HepG2 (cell line): Measurements from ENCODE around the gene SIKE1. TPM values are rescaled to one million over a fixed set of nuclear protein-coding genes. Genes with fewer than 3 reads are reported as not detected.

Experiments
- GFI1 ChIP-seq: sonication (generic); formaldehyde crosslinking; IDR thresholded peaks from 2 replicates; pipeline ENCODE4 v1.5.0; 2020; ENCODE audit warnings: missing genetic modification reagents, mild to moderate bottlenecking, borderline replicate concordance
- JDP2 ChIP-seq: sonication (generic); formaldehyde crosslinking; IDR thresholded peaks from 2 replicates; pipeline ENCODE4 v1.8.1; 2022; ENCODE audit warnings: missing genetic modification reagents, borderline replicate concordance
- KDM1A ChIP-seq: IDR thresholded peaks from 2 replicates; pipeline ENCODE4 v1.6.1; 2016; ENCODE audit warnings: missing compliant biosample characterization
- MEIS2 ChIP-seq: sonication (generic); formaldehyde crosslinking; IDR thresholded peaks from 2 replicates; pipeline ENCODE4 v1.9.0; 2021; ENCODE audit warnings: mild to moderate bottlenecking, missing genetic modification reagents
- MTA1 ChIP-seq: sonication (generic); formaldehyde crosslinking; IDR thresholded peaks from 2 replicates; pipeline ENCODE4 v1.4.0; 2020; ENCODE audit warnings: missing genetic modification reagents, mild to moderate bottlenecking, borderline replicate concordance
- NCOA5 ChIP-seq: sonication (generic); formaldehyde crosslinking; IDR thresholded peaks from 2 replicates; pipeline ENCODE4 v1.4.0; 2020; ENCODE audit warnings: missing genetic modification reagents
- PLSCR1 ChIP-seq: sonication (generic); formaldehyde crosslinking; IDR thresholded peaks from 2 replicates; pipeline ENCODE4 v1.5.0; 2020; ENCODE audit warnings: missing genetic modification reagents, mild to moderate bottlenecking, borderline replicate concordance
- TOPORS ChIP-seq: sonication (generic); formaldehyde crosslinking; IDR thresholded peaks from 2 replicates; pipeline ENCODE4 v1.8.0; 2023; ENCODE audit warnings: mild to moderate bottlenecking, missing genetic modification reagents
- ZNF12 ChIP-seq: sonication (generic); formaldehyde crosslinking; IDR thresholded peaks from 2 replicates; pipeline ENCODE4 v1.5.0; 2020; ENCODE audit warnings: missing genetic modification reagents
- ZNF138 ChIP-seq: sonication (generic); formaldehyde crosslinking; IDR thresholded peaks from 2 replicates; pipeline ENCODE4 v1.5.0; 2020; ENCODE audit warnings: mild to moderate bottlenecking, low read depth, missing genetic modification reagents
- ZNF33A ChIP-seq: sonication (generic); formaldehyde crosslinking; IDR thresholded peaks from 2 replicates; pipeline ENCODE4 v1.5.1; 2020; ENCODE audit warnings: missing genetic modification reagents, mild to moderate bottlenecking, moderate library complexity, borderline replicate concordance
- ZNF468 ChIP-seq: sonication (generic); formaldehyde crosslinking; IDR thresholded peaks from 2 replicates; pipeline ENCODE4 v1.8.0; 2022; ENCODE audit warnings: mild to moderate bottlenecking, moderate library complexity, missing genetic modification reagents
- ZNF678 ChIP-seq: sonication (generic); formaldehyde crosslinking; IDR thresholded peaks from 2 replicates; pipeline ENCODE4 v1.4.0; 2020; ENCODE audit warnings: mild to moderate bottlenecking, missing genetic modification reagents
- polyA plus RNA-seq, 8 experiments: library from polyadenylated mRNA; depleted of rRNA in 3 of 8; stranded (reverse) in 7 of 8; unstranded in 1 of 8; fragments of >200 nt; fragmentation: Illumina TruSeq in 4 of 8; extraction: Trizol in 4 of 8; gene quantifications; 2 replicates each; pipeline versions ENCODE4 v1.2.1 to v1.2.3, GENCODE V29; 2011 to 2016; ENCODE audit warnings: low read depth in 4 of 8, missing spikeins in 1 of 8, mixed read lengths in 1 of 8; ENCODE audit not compliant: insufficient read depth in 1 of 8
- total RNA-seq, 5 experiments: library from RNA; depleted of rRNA; stranded (reverse); fragments of >200 nt; fragmentation: Illumina TruSeq; extraction: Trizol; gene quantifications; 2 replicates each; pipeline ENCODE4 v1.2.3, GENCODE V29; 2016; ENCODE audit warnings: low read depth in 1 of 5
- TF ChIP-seq, protein P1 (sequence below): sonication (generic); formaldehyde crosslinking; IDR thresholded peaks from 2 replicates; pipeline ENCODE4 v1.5.1; 2020; ENCODE audit warnings: missing genetic modification reagents, mild to moderate bottlenecking, borderline replicate concordance
- TF ChIP-seq, protein P2 (sequence below): sonication (generic); formaldehyde crosslinking; IDR thresholded peaks from 2 replicates; pipeline ENCODE4 v1.4.0; 2020; ENCODE audit warnings: mild to moderate bottlenecking, missing genetic modification reagents
- TF ChIP-seq, protein P3 (sequence below): IDR thresholded peaks from 2 replicates; pipeline ENCODE4 v1.6.1; 2016; ENCODE audit warnings: missing compliant biosample characterization, missing genetic modification reagents, borderline replicate concordance
- TF ChIP-seq, protein P4 (sequence below): sonication (generic); formaldehyde crosslinking; IDR thresholded peaks from 2 replicates; pipeline ENCODE4 v1.9.0; 2021; ENCODE audit warnings: missing genetic modification reagents, borderline replicate concordance
- TF ChIP-seq, protein P5 (sequence below): sonication (generic); IDR thresholded peaks from 2 replicates; pipeline ENCODE4 v1.6.1; 2016; ENCODE audit warnings: low read depth, borderline replicate concordance

Gene SIKE1
- total and polyA plus RNA-seq, 2 of the 13 experiments (the other 11 are each of a cell fraction or from before 2014, with no cell fraction given) = 36.5 to 58.4 TPM

- TF ChIP-seq, protein P1, sequence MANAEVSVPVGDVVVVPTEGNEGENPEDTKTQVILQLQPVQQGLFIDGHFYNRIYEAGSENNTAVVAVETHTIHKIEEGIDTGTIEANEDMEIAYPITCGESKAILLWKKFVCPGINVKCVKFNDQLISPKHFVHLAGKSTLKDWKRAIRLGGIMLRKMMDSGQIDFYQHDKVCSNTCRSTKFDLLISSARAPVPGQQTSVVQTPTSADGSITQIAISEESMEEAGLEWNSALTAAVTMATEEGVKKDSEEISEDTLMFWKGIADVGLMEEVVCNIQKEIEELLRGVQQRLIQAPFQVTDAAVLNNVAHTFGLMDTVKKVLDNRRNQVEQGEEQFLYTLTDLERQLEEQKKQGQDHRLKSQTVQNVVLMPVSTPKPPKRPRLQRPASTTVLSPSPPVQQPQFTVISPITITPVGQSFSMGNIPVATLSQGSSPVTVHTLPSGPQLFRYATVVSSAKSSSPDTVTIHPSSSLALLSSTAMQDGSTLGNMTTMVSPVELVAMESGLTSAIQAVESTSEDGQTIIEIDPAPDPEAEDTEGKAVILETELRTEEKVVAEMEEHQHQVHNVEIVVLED (CRISPR knock-in tag) = peak; percentile 86
- TF ChIP-seq JDP2 (CRISPR knock-in tag) (no peak), ZNF12 (CRISPR knock-in tag) (0 out of 2 replicates have a peak, but pooled peaks have one; percentile 16), GFI1 (CRISPR knock-in tag) (no peak), PLSCR1 (CRISPR knock-in tag) (no peak), KDM1A (CRISPR knock-in tag) (no peak), MEIS2 (CRISPR knock-in tag) (peak; percentile 65; the same call in 1 of the 2 replicates), ZNF678 (CRISPR knock-in tag) (peak; percentile 74; the same call in 1 of the 2 replicates), NCOA5 (no peak), ZNF138 (CRISPR knock-in tag) (0 out of 2 replicates have a peak, but pooled peaks have one; percentile 49), ZNF468 (CRISPR knock-in tag) (0 out of 2 replicates have a peak, but pooled peaks have one; percentile 56), MTA1 (CRISPR knock-in tag) (peak; percentile 78; the same call in 1 of the 2 replicates), TOPORS (CRISPR knock-in tag) (peak; percentile 80; the same call in 1 of the 2 replicates), ZNF33A (CRISPR knock-in tag) (no peak)
- TF ChIP-seq, protein P2, sequence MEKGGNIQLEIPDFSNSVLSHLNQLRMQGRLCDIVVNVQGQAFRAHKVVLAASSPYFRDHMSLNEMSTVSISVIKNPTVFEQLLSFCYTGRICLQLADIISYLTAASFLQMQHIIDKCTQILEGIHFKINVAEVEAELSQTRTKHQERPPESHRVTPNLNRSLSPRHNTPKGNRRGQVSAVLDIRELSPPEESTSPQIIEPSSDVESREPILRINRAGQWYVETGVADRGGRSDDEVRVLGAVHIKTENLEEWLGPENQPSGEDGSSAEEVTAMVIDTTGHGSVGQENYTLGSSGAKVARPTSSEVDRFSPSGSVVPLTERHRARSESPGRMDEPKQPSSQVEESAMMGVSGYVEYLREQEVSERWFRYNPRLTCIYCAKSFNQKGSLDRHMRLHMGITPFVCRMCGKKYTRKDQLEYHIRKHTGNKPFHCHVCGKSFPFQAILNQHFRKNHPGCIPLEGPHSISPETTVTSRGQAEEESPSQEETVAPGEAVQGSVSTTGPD (CRISPR knock-in tag) = no peak
- TF ChIP-seq, protein P3, sequence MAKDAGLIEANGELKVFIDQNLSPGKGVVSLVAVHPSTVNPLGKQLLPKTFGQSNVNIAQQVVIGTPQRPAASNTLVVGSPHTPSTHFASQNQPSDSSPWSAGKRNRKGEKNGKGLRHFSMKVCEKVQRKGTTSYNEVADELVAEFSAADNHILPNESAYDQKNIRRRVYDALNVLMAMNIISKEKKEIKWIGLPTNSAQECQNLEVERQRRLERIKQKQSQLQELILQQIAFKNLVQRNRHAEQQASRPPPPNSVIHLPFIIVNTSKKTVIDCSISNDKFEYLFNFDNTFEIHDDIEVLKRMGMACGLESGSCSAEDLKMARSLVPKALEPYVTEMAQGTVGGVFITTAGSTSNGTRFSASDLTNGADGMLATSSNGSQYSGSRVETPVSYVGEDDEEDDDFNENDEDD = peak; percentile 45; the same call in 1 of the 2 replicates
- TF ChIP-seq, protein P4, sequence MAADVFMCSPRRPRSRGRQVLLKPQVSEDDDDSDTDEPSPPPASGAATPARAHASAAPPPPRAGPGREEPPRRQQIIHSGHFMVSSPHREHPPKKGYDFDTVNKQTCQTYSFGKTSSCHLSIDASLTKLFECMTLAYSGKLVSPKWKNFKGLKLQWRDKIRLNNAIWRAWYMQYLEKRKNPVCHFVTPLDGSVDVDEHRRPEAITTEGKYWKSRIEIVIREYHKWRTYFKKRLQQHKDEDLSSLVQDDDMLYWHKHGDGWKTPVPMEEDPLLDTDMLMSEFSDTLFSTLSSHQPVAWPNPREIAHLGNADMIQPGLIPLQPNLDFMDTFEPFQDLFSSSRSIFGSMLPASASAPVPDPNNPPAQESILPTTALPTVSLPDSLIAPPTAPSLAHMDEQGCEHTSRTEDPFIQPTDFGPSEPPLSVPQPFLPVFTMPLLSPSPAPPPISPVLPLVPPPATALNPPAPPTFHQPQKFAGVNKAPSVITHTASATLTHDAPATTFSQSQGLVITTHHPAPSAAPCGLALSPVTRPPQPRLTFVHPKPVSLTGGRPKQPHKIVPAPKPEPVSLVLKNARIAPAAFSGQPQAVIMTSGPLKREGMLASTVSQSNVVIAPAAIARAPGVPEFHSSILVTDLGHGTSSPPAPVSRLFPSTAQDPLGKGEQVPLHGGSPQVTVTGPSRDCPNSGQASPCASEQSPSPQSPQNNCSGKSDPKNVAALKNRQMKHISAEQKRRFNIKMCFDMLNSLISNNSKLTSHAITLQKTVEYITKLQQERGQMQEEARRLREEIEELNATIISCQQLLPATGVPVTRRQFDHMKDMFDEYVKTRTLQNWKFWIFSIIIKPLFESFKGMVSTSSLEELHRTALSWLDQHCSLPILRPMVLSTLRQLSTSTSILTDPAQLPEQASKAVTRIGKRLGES = no peak
- TF ChIP-seq, protein P5, sequence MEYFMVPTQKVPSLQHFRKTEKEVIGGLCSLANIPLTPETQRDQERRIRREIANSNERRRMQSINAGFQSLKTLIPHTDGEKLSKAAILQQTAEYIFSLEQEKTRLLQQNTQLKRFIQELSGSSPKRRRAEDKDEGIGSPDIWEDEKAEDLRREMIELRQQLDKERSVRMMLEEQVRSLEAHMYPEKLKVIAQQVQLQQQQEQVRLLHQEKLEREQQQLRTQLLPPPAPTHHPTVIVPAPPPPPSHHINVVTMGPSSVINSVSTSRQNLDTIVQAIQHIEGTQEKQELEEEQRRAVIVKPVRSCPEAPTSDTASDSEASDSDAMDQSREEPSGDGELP = no peak
These were observed at the start of gene SIKE1 (continued) for GRCh38 chr1:114780344-114781226.
